ENCODE measurements around the gene SLC27A1. TPM values are rescaled to one million over a fixed set of nuclear protein-coding genes. Genes with fewer than 3 reads are reported as not detected.
"Not testable (repeated sequence)": the region's sequence is repeated elsewhere in the genome, so short reads cannot be mapped to it uniquely, and the experiment has no call there.

The SLC27A1 gene
- total RNA-seq, 1 donor from 2014 or later = 68.9 TPM

- no peak for ATAC-seq
- intact Hi-C loops (cut with micrococcal nuclease) = no loop called here
- no peak for DNase-seq
These were observed 32.9 kb downstream of the SLC27A1 start for GRCh38 chr19:17503240-17503639.

DNA sequence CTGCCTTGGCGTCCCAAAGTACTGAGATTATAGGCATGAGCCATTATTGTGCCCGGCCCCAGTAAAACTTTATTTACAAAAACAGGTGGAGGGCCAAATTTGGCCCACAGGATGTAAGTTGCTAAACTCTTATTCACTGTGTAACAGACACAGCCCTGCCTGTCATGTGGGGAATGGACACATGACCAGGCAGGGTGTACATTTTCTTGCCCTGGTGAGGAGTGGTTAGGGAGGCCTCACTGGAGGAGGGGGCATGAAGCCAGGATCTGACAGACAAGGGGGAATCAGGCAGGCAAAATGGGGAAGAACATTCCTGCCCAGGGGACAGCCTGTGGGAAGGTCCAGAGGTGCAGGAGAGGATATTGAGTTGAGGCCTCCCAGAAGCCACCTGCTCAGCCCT lies 33.7 kb downstream of the SLC27A1 start:
- ATAC-seq (no peak), DNase-seq (no peak)
- intact Hi-C loops (cut with micrococcal nuclease) = no loop called here

DNA sequence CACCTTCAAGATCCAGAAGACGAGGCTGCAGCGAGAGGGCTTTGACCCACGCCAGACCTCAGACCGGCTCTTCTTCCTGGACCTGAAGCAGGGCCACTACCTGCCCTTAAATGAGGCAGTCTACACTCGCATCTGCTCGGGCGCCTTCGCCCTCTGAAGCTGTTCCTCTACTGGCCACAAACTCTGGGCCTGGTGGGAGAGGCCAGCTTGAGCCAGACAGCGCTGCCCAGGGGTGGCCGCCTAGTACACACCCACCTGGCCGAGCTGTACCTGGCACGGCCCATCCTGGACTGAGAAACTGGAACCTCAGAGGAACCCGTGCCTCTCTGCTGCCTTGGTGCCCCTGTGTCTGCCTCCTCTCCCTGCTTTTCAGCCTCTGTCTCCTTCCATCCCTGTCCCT lies 34.1 kb downstream of the SLC27A1 start:
- ATAC-seq = no peak
- DNase-seq = no peak

DNA sequence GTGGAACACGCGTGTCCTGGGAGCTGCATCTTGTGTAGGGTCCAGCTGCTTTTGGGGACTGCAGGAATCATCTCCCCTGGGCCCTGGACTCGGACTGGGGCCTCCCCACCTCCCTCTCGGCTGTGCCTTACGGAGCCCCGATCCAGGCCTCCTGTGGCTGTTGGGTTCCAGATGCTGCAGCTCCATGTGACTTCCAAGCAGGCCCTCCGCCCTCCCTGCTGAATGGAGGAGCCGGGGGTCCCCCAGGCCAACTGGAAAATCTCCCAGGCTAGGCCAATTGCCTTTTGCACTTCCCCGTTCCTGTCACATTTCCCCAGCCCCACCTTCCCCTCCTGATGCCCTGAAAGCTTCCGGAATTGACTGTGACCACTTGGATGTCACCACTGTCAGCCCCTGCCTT lies 34.9 kb downstream of the SLC27A1 start:
- no peak for ATAC-seq
- no peak for DNase-seq
- intact Hi-C loops (cut with micrococcal nuclease) = no loop called here

More for the DNA sequence above, 34.1 kb downstream of the SLC27A1 start:
- intact Hi-C loops (cut with micrococcal nuclease) = no loop called here

DNA sequence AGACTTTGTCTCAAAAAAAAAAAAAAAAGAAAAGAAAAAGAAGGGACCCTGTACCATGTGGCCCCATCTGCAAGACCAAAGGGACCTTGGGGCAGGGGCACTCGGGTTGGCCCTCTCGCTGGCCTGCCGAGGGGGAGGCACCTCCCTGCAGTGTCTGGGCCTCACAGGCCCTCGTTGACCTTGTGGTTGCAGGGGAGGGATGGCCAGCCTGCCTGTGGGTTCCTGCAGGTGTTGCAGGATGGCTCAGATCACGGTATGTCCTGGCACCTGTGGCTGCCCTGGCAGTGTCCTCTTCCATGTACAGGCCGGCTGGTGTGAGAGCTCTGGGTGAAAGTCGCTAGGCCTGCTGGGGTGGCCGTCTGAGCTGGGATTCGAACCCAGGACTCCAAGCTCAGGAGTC lies 36.4 kb downstream of the SLC27A1 start:
- ATAC-seq (no peak), DNase-seq (no peak)

DNA sequence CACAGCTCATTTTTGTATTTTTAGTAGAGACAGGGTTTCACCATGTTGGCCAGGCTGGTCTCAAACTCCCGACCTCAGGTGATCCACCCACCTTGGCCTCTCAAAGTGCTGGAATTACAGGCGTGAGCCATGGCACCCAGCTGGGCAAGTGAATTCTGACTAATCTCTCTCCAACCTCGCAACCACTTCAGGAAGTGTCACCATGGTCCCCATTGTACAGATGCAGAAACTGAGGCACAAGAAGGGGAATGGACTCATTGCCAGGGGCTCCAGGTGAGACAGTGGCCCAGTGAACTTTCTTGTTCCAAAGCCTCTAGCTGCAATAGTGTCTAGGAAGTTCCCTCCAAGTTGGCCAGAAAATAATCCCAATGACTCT lies 38.2 kb downstream of the SLC27A1 start:
- DNase-seq = not testable (repeated sequence)

More for the DNA sequence above, 36.4 kb downstream of the SLC27A1 start:
- intact Hi-C loops (cut with micrococcal nuclease) = no loop called here

GRCh38 chr19:17510220-17510993 lies 40.1 kb downstream of the SLC27A1 start:
- intact Hi-C loops (cut with micrococcal nuclease) = no loop called here
- DNase-seq (no peak), ATAC-seq (no peak)

More for the DNA sequence above, 38.2 kb downstream of the SLC27A1 start:
- intact Hi-C loops (cut with micrococcal nuclease); ATAC-seq: not testable (repeated sequence)

GRCh38 chr19:17511724-17512573 lies 41.6 kb downstream of the SLC27A1 start:
- intact Hi-C loops (cut with micrococcal nuclease) = no loop called here
- DNase-seq (peak; percentile 93), ATAC-seq (peak; percentile 82)

DNA sequence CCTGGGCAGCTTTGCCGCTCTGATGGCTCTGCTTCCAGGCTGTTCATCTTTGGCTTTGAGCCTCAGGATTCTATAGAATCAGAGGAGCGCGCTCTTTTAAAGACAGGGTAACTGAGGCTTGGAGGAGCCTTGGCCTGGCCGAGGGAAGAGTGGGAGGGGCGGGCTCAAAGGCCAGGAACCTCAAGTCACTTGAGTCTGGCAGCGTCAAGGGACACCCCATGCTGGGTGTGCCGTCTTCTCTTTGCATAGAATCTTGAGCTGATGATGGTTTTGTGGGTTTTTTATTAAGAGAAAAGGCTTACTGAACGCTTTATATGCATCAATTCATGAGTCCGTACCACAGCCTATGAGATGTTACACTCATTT lies 42.2 kb downstream of the SLC27A1 start:
- DNase-seq (no peak), ATAC-seq (no peak)
- intact Hi-C loops (cut with micrococcal nuclease) = no loop called here

- DNase-seq (no peak), ATAC-seq (no peak)
- intact Hi-C loops (cut with micrococcal nuclease) = no loop called here
These were observed 45.3 kb downstream of the SLC27A1 start for GRCh38 chr19:17515408-17516149.

DNA sequence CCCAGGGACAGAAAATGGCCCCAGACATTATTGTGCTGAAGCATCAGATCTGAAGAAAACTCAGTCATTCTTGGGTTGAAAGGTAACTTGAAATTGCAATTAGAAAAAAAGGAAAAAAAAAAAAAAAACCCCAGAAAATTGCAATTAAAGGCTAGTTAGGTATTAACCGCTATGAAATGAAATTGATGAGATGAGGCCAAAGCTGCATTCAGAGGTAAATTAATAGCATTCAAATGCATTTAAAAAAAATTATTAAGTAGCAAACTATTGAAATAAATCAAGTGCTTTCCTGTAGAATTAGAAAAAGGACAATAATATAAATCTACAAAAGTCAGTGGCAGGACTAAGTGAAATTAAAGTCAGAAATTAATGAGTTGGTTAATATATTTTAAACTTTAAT lies 47.6 kb downstream of the SLC27A1 start:
- ATAC-seq (no peak), DNase-seq (no peak)
- intact Hi-C loops (cut with micrococcal nuclease) = no loop called here

- ATAC-seq; intact Hi-C loops (cut with micrococcal nuclease); DNase-seq: not testable (repeated sequence)
These were observed 48.3 kb downstream of the SLC27A1 start for GRCh38 chr19:17518654-17519053.

DNA sequence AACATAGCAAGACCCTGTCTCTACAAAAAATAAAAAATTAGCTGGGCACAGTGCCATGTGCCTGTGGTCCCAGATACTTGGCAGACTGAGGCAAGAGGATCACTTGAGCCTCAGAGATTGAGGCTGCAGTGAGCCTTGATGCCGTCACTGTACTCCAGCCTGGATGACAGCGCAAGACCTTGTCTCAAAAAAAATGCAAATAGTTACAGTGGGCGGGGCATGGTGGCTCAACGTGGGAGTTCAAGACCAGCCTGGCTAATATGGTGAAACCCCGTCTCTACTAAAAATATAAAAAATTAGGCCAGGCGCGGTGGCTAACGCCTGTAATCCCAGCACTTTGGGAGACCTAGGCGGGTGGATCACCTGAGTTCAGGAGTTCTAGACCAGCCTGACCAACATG lies 49.6 kb downstream of the SLC27A1 start:
- no peak for ATAC-seq

GRCh38 chr19:17520865-17521264 lies 50.5 kb downstream of the SLC27A1 start:
- DNase-seq (no peak), ATAC-seq (no peak)
- intact Hi-C loops (cut with micrococcal nuclease) = no loop called here

More for the DNA sequence above, 49.6 kb downstream of the SLC27A1 start:
- intact Hi-C loops (cut with micrococcal nuclease) = no loop called here
- no peak for DNase-seq

DNA sequence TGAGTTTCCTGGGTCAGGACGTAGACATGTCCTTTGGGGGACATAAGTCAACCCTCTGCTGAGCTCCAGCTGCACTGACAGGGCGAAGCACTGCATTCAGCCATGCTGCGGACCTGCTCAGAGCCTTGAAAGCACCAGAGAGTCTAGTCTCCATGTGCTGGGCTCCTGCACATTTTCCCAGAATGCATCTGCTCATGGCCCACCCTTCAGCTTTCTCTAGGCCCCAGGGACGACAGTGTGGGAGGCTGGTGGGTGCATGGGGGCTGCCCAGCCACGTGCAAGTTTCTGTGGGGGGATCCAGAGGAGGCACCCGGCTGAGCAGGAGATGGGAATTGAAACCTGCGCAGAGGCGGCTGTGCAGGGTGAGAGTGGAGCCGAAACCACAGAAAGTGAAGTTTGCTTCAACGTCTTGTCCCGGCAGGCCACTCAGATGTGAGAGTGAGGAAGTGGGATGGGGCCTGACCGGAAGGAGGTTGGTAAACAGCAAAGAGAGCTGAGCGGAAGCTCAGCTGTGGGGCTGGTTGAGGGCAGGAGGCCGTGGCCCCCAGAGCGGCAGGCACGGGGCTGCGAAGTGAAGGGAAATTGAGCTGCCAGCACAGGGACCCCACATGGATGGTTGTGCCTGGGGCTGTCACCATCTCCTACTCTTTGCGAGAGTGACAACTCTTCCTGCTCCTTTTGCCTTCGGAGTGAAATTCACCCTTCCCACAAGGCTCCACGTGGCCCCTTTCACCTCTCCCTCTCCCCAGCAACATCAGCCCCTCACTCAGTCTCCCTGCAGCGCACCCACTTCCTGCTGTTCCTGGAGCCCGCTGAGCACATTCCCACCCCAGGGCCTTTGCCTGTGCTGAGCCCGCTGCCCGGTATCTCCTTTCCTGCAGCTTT lies 52.9 kb downstream of the SLC27A1 start:
- peak; percentile 58 for DNase-seq
- ATAC-seq = peak; percentile 78
- intact Hi-C loops (cut with micrococcal nuclease) = no loop called here

- no peak for ATAC-seq
- intact Hi-C loops (cut with micrococcal nuclease) = no loop called here
- DNase-seq = no peak
These were observed 54.3 kb downstream of the SLC27A1 start for GRCh38 chr19:17524651-17525050.

GRCh38 chr19:17525141-17525540 lies 54.8 kb downstream of the SLC27A1 start:
- ATAC-seq (no peak), DNase-seq (no peak)
- intact Hi-C loops (cut with micrococcal nuclease) = no loop called here

GRCh38 chr19:17526922-17527321 lies 56.6 kb downstream of the SLC27A1 start:
- ATAC-seq (no peak), DNase-seq (no peak)
- intact Hi-C loops (cut with micrococcal nuclease) = no loop called here

- intact Hi-C loops (cut with micrococcal nuclease) = no loop called here
These were observed 57.0 kb downstream of the SLC27A1 start for GRCh38 chr19:17527326-17527725.

More at GRCh38 chr19:17527326-17527725, 57.0 kb downstream of the SLC27A1 start:
- DNase-seq = no peak
- ATAC-seq = no peak

All from left ventricle myocardium superior (tissue), 1 donor.